Measurements from ENCODE around the gene DCTN4. TPM values are rescaled to one million over a fixed set of nuclear protein-coding genes. Genes with fewer than 3 reads are reported as not detected.

The DCTN4 gene
- total RNA-seq, 1 experiment from 2014 or later = 48.5 TPM

DNA sequence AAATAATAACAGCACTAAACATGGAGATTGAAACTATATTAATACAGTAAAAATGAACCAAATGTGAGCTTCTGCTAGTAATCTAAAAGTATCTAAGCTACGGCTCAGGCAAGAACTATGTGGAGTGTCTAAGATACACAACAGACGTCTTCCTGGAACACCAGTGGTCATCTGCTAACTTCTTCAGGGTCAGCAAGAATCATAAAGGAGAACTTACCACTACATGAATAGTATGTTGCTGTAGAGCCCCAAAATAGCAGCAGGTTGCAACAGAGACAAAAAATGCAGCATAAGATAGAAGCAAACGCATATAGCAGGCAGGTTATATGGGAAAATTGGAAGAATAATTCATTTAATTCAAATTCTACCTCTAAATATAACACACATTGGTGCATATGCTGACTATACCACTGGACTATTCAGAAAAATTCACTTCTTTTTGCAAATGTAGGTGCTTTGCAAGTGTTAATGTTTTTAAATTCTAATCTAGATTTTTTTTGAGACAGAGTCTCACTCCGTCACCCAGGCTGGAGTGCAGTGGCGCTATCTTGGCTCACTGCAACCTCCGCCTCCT is 27.1 kb downstream of the DCTN4 start:
- H2AK5ac ChIP-seq (ENCODE audit: insufficient read length, low read length) = no peak overlapping the region
- no peaks in the 10 kb centered on the region for H3K27me3 ChIP-seq (ENCODE audit: insufficient read depth, low read length)
- no peak overlapping the region for H4K8ac ChIP-seq (replicated peaks; ENCODE audit: insufficient read length, low read depth, low read length)
- Mint-ChIP-seq H3K27ac (no peak overlapping the region), H3K4me1 (peaks cover 6 to 10% of the 10 kb centered on the region in 2 experiments), H3K9me3 (peaks cover 8 to 10% of the 10 kb centered on the region in 2 experiments; a peak in 3 of 5 replicates), H3K4me3 (no peak overlapping the region), H3K36me3 (ENCODE audit: insufficient read depth in 1 of 3, low read depth in 3 of 3) (peaks cover 39 to 66% (median 62%) of the 10 kb centered on the region in 3 experiments), H3K27me3 (ENCODE audit: low read depth) (no peaks in the 10 kb centered on the region)
- H3K23ac ChIP-seq (ENCODE audit: insufficient read length, low read depth, low read length) = no peak overlapping the region
- no peak overlapping the region for H2BK15ac ChIP-seq (ENCODE audit: low read depth, low read length)
- no peak overlapping the region for H4K91ac ChIP-seq (ENCODE audit: insufficient read length, low read depth, low read length)
- no peak overlapping the region for H3K4ac ChIP-seq (ENCODE audit: low read depth, low read length)
- H3K27ac ChIP-seq (ENCODE audit: insufficient read length, low read depth, low read length) = no peak overlapping the region
- TF ChIP-seq, protein P1, sequence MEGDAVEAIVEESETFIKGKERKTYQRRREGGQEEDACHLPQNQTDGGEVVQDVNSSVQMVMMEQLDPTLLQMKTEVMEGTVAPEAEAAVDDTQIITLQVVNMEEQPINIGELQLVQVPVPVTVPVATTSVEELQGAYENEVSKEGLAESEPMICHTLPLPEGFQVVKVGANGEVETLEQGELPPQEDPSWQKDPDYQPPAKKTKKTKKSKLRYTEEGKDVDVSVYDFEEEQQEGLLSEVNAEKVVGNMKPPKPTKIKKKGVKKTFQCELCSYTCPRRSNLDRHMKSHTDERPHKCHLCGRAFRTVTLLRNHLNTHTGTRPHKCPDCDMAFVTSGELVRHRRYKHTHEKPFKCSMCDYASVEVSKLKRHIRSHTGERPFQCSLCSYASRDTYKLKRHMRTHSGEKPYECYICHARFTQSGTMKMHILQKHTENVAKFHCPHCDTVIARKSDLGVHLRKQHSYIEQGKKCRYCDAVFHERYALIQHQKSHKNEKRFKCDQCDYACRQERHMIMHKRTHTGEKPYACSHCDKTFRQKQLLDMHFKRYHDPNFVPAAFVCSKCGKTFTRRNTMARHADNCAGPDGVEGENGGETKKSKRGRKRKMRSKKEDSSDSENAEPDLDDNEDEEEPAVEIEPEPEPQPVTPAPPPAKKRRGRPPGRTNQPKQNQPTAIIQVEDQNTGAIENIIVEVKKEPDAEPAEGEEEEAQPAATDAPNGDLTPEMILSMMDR (conservative IDR thresholded peaks at IDR 0.05) = no peak
- H2BK12ac ChIP-seq (ENCODE audit: insufficient read length, low read depth, low read length) = no peak overlapping the region
- no peak overlapping the region for H3K4me2 ChIP-seq (ENCODE audit: insufficient read depth, insufficient read length, low read length)
- H3K56ac ChIP-seq (ENCODE audit: insufficient read length, low read depth, low read length) = no peak overlapping the region
- WGBS (ENCODE audit: extremely low coverage, insufficient read length, low lambda C conversion rate) = no CpG with 5 or more reads among the region's 6 CpGs
- H3K4me1 ChIP-seq (ENCODE audit: insufficient read depth, low read length) = no peaks in the 10 kb centered on the region
- H3T11ph ChIP-seq (ENCODE audit: low read length) = no peak overlapping the region
- H3K9ac ChIP-seq (ENCODE audit: extremely low read depth, insufficient read length, low read length) = no peak overlapping the region
- H2BK5ac ChIP-seq (ENCODE audit: insufficient read length, low read length) = no peak overlapping the region
- H3K79me2 ChIP-seq (ENCODE audit: insufficient read depth, low read length) = peaks cover 3% of the 10 kb centered on the region; the same call in 1 of the 2 replicates
- no peaks in the 10 kb centered on the region for H3K23me2 ChIP-seq (ENCODE audit: insufficient read length, low read depth, low read length, poor library complexity, severe bottlenecking)
- H2BK120ac ChIP-seq (ENCODE audit: low read depth, low read length, poor library complexity, severe bottlenecking) = no peak overlapping the region
- DNase-seq = no peak
- no peak overlapping the region for H3K18ac ChIP-seq (ENCODE audit: insufficient read length, low read depth, low read length)
- H4K20me1 ChIP-seq (ENCODE audit: control insufficient read depth, insufficient read depth, insufficient read length) = no peaks in the 10 kb centered on the region
- H3K14ac ChIP-seq (ENCODE audit: insufficient read depth, low read length) = no peak overlapping the region
- no peaks in the 10 kb centered on the region for H3K9me3 ChIP-seq (ENCODE audit: control insufficient read depth, low read depth, low read length)
- peaks cover 4% of the 10 kb centered on the region for H3K79me1 ChIP-seq (ENCODE audit: insufficient read depth, low read depth, low read length, poor library complexity, severe bottlenecking)
- no peak overlapping the region for H2AFZ ChIP-seq (ENCODE audit: low read length)
- H4K5ac ChIP-seq (ENCODE audit: insufficient read length, low read depth, low read length) = no peak overlapping the region
- no peak overlapping the region for H2BK20ac ChIP-seq (ENCODE audit: low read depth, low read length, poor library complexity, severe bottlenecking)

Data from H9 (cell line).